NB4 (cell line): ENCODE measurements around the gene TMC8.

Experiments used
- POLR2A ChIP-seq: IDR thresholded peaks from 2 replicates; pipeline ENCODE4 v1.6.1; 2011; ENCODE audit warnings: mild to moderate bottlenecking; ENCODE audit not compliant: insufficient read length; ENCODE audit errors: extremely low read depth
- TF ChIP-seq, protein P1 (sequence below): IDR thresholded peaks from one replicate; pipeline ENCODE4 v1.5.1; 2012; ENCODE audit warnings: low read depth, low read length
- TF ChIP-seq, protein P2 (sequence below): IDR thresholded peaks from 2 replicates; pipeline ENCODE4 v1.6.1; 2011; ENCODE audit warnings: low read depth, low read length

- TF ChIP-seq POLR2A: no peak
- TF ChIP-seq, protein P1, sequence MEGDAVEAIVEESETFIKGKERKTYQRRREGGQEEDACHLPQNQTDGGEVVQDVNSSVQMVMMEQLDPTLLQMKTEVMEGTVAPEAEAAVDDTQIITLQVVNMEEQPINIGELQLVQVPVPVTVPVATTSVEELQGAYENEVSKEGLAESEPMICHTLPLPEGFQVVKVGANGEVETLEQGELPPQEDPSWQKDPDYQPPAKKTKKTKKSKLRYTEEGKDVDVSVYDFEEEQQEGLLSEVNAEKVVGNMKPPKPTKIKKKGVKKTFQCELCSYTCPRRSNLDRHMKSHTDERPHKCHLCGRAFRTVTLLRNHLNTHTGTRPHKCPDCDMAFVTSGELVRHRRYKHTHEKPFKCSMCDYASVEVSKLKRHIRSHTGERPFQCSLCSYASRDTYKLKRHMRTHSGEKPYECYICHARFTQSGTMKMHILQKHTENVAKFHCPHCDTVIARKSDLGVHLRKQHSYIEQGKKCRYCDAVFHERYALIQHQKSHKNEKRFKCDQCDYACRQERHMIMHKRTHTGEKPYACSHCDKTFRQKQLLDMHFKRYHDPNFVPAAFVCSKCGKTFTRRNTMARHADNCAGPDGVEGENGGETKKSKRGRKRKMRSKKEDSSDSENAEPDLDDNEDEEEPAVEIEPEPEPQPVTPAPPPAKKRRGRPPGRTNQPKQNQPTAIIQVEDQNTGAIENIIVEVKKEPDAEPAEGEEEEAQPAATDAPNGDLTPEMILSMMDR: no peak
- TF ChIP-seq, protein P2, sequence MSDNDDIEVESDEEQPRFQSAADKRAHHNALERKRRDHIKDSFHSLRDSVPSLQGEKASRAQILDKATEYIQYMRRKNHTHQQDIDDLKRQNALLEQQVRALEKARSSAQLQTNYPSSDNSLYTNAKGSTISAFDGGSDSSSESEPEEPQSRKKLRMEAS: no peak
Measured at GRCh38 chr17:78134899-78135385, 4.4 kb downstream of the TMC8 start.
